Erythroblast (primary cell): ENCODE data around the gene MRFAP1L1.
A peak's percentile ranks its signal among the peaks of the same experiment; 100 is the strongest.

Experiments
- DNase-seq, 2 experiments: peaks; one replicate each; lab custom pipeline; 2025; lab: John Stamatoyannopoulos, UW
- GATA1 ChIP-seq: IDR thresholded peaks from 2 replicates; pipeline ENCODE4 v1.6.1; 2011; ENCODE audit warnings: low read depth, mild to moderate bottlenecking, control low read depth, low read length, moderate library complexity
- POLR2A ChIP-seq: IDR thresholded peaks from 2 replicates; pipeline ENCODE4 v1.6.1; 2011; ENCODE audit warnings: mild to moderate bottlenecking, low read length

MRFAP1L1 gene

DNA sequence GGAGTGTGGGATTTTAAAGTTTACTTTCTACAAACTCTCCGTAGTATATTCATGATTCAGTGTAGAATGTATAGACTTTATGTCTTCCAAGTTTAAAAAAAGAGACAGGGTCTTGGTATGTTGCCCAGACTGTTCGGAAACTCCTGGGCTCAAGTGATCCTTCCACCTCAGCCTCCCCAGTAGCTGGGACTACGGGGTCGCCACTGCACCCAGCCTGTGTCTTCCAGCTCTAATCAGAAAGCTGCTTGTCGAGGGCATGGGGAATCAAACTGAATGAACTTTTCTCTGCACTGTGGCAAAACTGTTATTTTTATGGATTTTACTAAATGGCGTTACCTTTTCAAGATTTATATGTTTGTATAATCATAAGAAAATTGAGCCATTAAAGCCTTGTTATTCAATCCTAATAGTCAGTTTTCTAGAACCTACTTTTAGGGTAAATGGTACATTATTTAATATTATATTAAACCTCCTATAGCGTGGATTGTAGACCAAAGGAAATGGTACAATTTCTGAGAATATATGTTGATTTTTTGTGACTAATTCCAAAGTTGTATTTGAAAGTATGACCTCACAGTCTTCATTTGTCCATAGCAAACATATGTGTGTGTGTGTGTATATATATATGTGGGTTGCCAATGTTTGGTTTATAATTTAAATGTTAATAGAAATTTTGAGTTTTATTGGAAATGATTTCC is 7.4 kb upstream of the MRFAP1L1 start:
- TF ChIP-seq POLR2A (no peak), GATA1 (no peak)
- DNase-seq: peak; percentile 39 to 53

DNA sequence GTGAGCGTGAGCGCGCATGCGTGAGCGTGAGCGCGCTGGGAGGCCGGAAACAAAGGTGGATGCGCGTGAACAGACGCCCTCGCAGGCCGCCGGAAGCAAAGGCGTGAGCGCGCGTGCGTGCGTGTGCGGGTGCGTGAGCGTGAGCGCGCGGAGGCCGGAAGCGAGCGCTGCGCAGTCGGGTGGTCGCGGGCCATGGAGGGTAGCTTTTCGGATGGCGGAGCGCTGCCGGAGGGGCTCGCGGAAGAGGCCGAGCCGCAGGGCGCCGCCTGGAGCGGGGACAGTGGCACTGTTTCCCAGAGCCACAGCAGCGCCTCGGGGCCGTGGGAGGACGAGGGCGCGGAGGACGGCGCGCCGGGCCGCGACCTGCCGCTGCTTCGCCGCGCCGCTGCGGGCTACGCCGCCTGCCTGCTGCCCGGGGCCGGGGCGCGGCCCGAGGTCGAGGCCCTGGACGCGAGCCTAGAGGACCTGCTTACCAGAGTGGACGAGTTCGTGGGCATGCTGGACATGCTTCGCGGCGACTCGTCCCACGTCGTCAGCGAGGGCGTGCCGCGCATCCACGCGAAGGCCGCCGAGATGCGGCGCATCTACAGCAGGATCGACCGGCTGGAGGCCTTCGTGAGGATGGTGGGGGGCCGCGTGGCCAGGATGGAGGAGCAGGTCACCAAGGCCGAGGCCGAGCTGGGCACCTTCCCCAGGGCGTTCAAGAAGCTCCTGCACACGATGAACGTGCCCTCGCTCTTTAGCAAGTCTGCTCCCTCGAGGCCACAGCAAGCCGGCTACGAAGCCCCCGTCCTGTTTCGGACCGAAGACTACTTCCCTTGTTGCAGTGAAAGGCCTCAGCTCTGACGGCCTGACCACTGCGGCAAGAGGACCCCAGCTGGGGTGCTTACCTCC is 6.6 kb upstream of the MRFAP1L1 start, which contains the start of gene BLOC1S4:
Gene BLOC1S4 (plus strand): TSS at position 157 of the 894 bp plus-strand sequence. CDS start 36 bp downstream, at position 193.
- TF ChIP-seq GATA1 (no peak), POLR2A (peak; percentile 84)
- peak; percentile 96 for DNase-seq

DNA sequence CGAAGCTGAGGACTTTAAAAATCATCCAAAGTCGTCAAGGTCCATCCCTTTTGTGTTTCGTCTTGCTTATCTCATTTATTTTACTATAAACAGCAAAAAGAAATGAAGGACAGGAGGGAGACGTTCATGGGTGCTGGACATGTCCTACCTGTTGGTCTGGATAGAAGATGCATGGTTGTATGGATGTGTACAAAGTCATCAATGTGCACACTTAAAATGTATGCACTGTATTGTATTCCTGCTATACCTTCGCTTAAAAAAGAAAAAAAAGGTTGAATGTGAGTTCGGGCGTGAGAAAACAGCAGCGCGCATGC is 6.0 kb upstream of the MRFAP1L1 start:
- TF ChIP-seq GATA1 (no peak), POLR2A (no peak)
- DNase-seq: no peak

DNA sequence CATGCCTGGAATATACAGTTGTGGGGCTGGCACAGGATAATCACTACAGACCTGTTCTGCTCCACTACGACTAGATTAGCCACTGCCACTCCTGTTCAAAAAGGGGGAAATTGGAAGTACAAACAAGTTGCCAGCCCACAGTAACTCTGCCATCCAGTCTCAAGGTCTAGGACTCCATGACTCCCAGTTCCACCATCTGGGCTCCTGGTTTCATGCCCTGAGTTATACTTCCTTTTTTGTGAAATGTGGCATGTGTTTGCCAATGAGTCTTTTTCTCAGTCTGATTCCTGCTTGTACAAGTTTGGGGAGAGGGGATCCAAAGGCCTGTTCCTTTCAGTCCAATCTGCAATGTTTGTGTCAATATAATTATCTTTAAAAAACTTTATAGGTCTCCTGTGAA is 5.3 kb upstream of the MRFAP1L1 start:
- TF ChIP-seq GATA1 (no peak), POLR2A (no peak)
- no peak for DNase-seq

DNA sequence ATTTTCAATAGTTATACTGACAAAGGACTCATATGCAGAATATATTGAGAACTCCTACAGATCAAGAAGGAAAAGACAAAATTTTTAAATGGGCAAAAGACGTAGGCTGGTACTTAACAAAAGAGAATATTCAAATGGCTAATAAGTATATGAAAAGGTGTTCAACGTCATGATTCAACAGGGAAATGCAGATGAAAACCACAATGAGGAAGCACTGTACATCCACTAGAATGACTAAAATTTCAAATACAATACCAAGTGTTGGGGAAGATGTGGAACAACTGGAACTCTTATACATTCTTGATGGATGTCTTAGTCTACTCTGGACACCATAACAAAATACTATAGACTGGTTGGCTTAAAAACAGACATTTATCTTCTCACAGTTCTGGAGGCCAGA is 1.3 kb upstream of the MRFAP1L1 start:
- DNase-seq: no peak
- no peak for TF ChIP-seq POLR2A
- TF ChIP-seq GATA1: no peak

DNA sequence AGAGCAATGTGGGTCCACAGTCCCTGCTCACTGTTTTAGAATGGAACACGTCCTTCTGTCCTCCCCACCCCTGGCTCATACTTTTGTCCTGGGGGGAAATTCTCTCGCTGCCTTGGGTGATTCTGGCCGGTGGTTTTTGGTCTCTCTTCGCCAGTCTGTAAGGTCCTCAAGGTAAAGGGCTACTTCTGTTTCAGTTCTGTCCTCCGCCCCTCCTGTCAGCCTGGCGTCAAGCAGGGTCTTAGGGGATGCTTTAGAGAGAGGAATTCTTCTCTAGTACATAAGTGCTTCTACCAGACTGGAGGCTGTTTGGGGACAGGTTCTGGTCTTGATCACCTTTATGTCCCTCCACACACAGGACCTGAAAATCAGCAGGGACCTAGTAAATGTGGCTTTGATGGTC is 617 bp upstream of the MRFAP1L1 start:
- no peak for DNase-seq
- TF ChIP-seq POLR2A: no peak
- TF ChIP-seq GATA1: no peak

DNA sequence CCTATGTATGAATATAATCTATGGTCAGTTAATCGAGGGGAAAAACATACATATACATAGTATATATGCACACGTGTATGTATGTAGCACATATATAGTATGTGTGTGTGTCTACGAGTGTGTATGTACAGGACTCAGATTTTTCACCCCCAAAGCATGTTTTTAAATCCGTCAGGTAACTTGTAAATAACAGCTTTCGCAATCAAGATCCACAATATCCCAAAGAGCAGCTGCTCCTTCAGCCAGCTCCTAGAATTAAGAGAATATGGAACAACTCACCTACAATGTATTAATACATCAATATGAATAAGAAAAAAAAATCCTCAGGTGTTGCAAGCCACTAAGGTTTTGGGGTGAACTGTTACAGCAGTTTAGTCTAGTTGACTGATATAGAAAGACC is 3.5 kb downstream of the MRFAP1L1 start:
- TF ChIP-seq POLR2A (no peak), GATA1 (no peak)
- DNase-seq: no peak

DNA sequence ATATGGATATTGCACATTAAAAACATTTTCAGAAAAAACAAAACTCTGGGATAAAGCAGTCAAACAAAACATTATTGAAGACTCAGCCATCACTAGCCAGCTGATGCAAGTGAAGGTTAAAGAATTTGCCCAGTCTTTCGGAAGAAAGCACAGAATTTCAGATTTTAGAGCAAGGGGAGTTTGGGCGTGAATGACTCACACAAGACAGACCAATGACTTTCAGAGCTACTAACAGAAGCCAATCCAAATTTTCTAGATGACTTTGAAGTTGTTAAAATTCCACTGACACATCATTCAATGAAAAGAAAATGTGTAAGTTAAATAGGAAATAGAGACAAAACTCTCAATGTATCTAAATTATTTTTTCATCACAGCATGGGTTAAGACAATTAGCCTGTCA is 4.0 kb downstream of the MRFAP1L1 start:
- TF ChIP-seq POLR2A (no peak), GATA1 (no peak)
- no peak for DNase-seq

DNA sequence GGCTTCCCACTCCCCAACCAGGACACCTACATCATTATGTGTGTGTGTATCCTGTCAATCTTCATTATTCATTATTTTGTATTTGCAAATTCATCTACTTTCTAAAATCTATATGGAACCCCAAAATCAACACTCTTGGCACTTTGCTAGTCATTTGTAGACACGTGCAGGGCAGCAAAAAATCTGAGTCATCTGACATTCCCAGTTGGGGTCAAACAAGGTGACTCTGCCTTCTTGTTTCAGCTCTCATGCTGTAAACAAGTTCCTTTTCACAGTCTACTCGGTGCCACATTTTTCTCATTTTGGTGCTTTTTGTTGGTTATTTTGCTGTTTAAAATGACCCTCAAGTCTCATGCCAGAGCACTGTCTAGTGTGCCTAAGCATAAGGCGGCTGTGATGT is 5.9 kb downstream of the MRFAP1L1 start:
- TF ChIP-seq GATA1: no peak
- no peak for TF ChIP-seq POLR2A
- DNase-seq: peak; percentile 27 to 57

DNA sequence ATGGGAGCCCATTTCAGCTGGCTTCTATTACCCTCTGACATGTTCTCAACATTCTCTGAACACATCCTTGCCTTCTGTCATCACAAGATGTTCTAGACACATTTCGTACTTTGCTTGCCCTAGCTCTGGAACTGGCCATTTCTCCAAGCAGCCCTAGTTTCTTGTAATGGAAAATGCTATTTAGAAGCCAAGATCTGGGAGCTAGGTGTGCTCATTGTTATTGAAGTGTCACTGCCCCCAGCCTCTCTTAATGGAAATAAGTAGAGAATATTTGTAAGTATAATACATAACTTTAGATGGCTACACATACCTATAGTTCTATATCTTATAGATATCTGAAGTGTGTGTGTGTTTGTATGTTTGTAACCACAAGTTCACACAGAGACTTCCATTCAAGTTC is 6.9 kb downstream of the MRFAP1L1 start:
- no peak for DNase-seq
- TF ChIP-seq POLR2A (no peak), GATA1 (no peak)

DNA sequence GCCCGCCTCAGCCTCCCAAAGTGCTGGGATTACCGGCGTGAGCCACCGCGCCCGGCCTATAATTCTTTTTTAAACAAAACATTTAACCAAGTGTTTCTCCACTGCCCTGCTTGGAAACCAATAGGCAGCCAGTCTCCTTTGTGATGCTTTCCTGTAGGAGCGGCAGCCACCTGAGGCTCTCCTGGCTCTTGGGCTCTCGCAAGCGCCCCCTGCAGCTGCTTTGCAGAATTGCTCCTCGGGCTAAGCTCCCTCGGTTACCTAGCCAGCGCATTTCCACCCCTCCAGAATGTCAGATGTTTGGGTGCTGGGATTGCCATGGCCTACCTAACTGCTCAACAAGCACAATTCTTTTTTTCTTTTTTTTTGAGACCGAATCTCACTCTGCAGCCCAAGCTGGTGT is 8.3 kb downstream of the MRFAP1L1 start:
- peak; percentile 41 to 62 for DNase-seq
- no peak for TF ChIP-seq GATA1
- no peak for TF ChIP-seq POLR2A

DNA sequence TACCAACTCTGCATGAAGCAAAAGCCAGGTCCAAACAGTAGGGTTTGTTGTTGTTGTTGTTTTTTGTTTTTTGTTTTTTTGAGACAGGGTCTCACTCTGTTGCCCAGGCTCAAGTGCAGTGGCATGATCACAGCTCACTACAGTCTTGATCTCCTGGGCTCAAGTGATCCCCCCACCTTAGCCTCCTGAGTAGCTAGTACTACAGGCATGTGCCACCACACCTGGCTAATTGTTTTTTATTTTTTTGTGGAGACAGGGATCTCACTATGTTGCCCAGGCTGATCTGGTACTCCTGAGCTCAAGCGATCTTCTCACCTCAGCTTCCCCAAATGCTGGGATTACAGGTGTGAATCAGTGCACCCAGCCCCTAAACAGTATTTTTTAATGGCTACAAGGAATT is 9.8 kb downstream of the MRFAP1L1 start:
- DNase-seq: no peak
- TF ChIP-seq GATA1: no peak
- TF ChIP-seq POLR2A: no peak

DNA sequence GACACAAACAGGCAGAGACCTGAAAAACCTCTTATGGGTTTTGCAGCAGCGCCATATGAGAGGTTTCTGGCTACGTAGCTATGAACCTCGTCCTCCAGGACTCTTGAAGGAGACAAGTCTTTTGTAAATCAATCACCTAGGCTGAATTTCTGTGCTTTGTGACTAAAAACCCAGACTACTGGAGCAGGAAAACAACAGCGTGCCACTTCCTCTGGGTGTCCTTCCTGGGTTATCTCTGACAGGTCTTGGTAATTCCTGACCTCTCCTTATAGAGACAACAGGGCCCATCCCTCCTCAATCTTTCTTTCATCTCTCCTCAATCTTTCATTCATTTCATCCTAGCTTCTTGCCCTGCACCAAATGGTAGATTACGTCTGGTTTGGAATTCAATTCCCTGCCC is 10.3 kb downstream of the MRFAP1L1 start:
- no peak for TF ChIP-seq GATA1
- no peak for TF ChIP-seq POLR2A
- no peak for DNase-seq

DNA sequence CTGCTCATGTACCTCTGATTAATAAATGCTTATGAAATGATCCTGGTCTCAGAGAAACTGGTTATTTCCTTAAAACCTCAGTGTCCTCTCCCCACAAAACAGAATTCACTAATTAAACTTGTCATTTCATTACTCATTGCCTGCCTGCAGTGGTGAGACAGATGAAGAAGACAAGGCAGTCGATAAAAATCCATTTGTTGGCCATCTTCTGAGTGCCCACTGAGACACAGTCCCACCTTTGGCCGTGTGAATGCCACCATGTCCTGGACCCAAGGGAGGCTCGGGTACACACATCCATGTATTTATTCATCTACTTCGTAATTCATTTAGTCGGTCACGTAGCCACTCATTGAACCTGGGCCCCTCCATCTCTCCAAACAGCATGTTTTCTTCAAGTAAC is 12.5 kb downstream of the MRFAP1L1 start:
- TF ChIP-seq POLR2A (no peak), GATA1 (no peak)

More for the DNA sequence above, 12.5 kb downstream of the MRFAP1L1 start:
- DNase-seq: no peak
